Neural cell (in vitro differentiated cells): Measurements from ENCODE around the gene PFDN5. TPM values are rescaled to one million over a fixed set of nuclear protein-coding genes. Genes with fewer than 3 reads are reported as not detected.
"Not testable (repeated sequence)": the region's sequence is repeated elsewhere in the genome, so short reads cannot be mapped to it uniquely, and the experiment has no call there.

Source experiments
- H2AFZ ChIP-seq: fragments of 200-600, 300-800 bp; sonication (generic), shearing (Covaris generic); 2 replicates; pipeline ENCODE4 v1.6.0; 2014; ENCODE audit warnings: low read depth, mild to moderate bottlenecking, antibody characterized with exemption, low read length, moderate library complexity
- H3F3A ChIP-seq: fragments of 200-600 bp; shearing (Covaris generic); 2 replicates; pipeline ENCODE4 v1.6.1; 2016; ENCODE audit warnings: mild to moderate bottlenecking, moderate library complexity, mixed read lengths, antibody characterized with exemption, low read length; ENCODE audit not compliant: insufficient read depth, poor library complexity, severe bottlenecking
- H3K27ac ChIP-seq: fragments of 200-600, 300-800 bp; sonication (generic), shearing (Covaris generic); 2 replicates; pipeline ENCODE4 v1.5.1; 2014; ENCODE audit warnings: mild to moderate bottlenecking, low read length, moderate library complexity
- H3K27me3 ChIP-seq: fragments of 300-800, 200-600 bp; sonication (generic), shearing (Covaris generic); 2 replicates; pipeline ENCODE4 v1.6.0; 2014; ENCODE audit warnings: mild to moderate bottlenecking, low read depth, low read length, moderate library complexity; ENCODE audit not compliant: insufficient read depth
- H3K36me3 ChIP-seq: fragments of 300-800, 200-600 bp; sonication (generic), shearing (Covaris generic); 2 replicates; pipeline ENCODE4 v1.5.1; 2014; ENCODE audit warnings: mild to moderate bottlenecking, antibody characterized with exemption, low read length, moderate library complexity; ENCODE audit not compliant: insufficient read depth
- H3K4me2 ChIP-seq: fragments of 300-800, 200-600 bp; sonication (generic), shearing (Covaris generic); 2 replicates; pipeline ENCODE4 v1.6.0; 2014; ENCODE audit warnings: mild to moderate bottlenecking, low read length
- H3K4me3 ChIP-seq: fragments of 300-800, 200-600 bp; sonication (generic), shearing (Covaris generic); 2 replicates; pipeline ENCODE4 v1.5.1; 2014; ENCODE audit warnings: mild to moderate bottlenecking, low read length, moderate library complexity
- H3K79me2 ChIP-seq: fragments of 200-600 bp; shearing (Covaris generic); replicated peaks from 2 replicates; pipeline ENCODE4 v1.6.0; 2014; ENCODE audit warnings: mild to moderate bottlenecking, low read length, moderate library complexity; ENCODE audit not compliant: insufficient read depth
- H3K9ac ChIP-seq: fragments of 300-800, 200-600 bp; sonication (generic), shearing (Covaris generic); 2 replicates; pipeline ENCODE4 v1.6.1; 2016; ENCODE audit warnings: mild to moderate bottlenecking, low read length, mixed read lengths
- H3K9me2 ChIP-seq: fragments of 200-600 bp; shearing (Covaris generic); 2 replicates; pipeline ENCODE4 v1.6.1; 2016; ENCODE audit warnings: mild to moderate bottlenecking, low read length, mixed read lengths; ENCODE audit not compliant: insufficient read depth
- H3K9me3 ChIP-seq: fragments of 200-600, 300-800 bp; sonication (generic), shearing (Covaris generic); 2 replicates; pipeline ENCODE4 v1.6.1; 2016; ENCODE audit warnings: mild to moderate bottlenecking, mixed run types, low read length, moderate library complexity, mixed read lengths
- H4K20me1 ChIP-seq: fragments of 200-600 bp; shearing (Covaris generic); 2 replicates; pipeline ENCODE4 v1.6.1; 2016; ENCODE audit warnings: mild to moderate bottlenecking, mixed run types; ENCODE audit not compliant: insufficient read depth
- EP300 ChIP-seq: fragments of 450-650 bp; conservative IDR thresholded peaks from 2 replicates; pipeline ENCODE4 v1.6.1; 2014; ENCODE audit warnings: antibody characterized with exemption, mild to moderate bottlenecking, moderate library complexity; ENCODE audit not compliant: poor library complexity, severe bottlenecking
- EZH2 ChIP-seq: fragments of 200-600, 300-800 bp; shearing (Covaris generic), sonication (generic); IDR thresholded peaks from 2 replicates; pipeline ENCODE4 v1.6.1; 2014; ENCODE audit warnings: antibody characterized with exemption, low read length, borderline replicate concordance, mild to moderate bottlenecking; ENCODE audit not compliant: insufficient read depth, poor library complexity, severe bottlenecking
- MXI1 ChIP-seq: fragments of 450-650 bp; conservative IDR thresholded peaks from 2 replicates; pipeline ENCODE4 v1.6.1; 2014; ENCODE audit warnings: antibody characterized with exemption, mild to moderate bottlenecking; ENCODE audit not compliant: poor library complexity, severe bottlenecking
- POLR2AphosphoS5 ChIP-seq: IDR thresholded peaks from 2 replicates; pipeline ENCODE4 v1.6.1; 2012
- RAD21 ChIP-seq: fragments of 450-650 bp; conservative IDR thresholded peaks from 2 replicates; pipeline ENCODE4 v1.6.1; 2014; ENCODE audit warnings: antibody characterized with exemption, mild to moderate bottlenecking, moderate library complexity
- SMC3 ChIP-seq: fragments of 450-650 bp; conservative IDR thresholded peaks from 2 replicates; pipeline ENCODE4 v1.6.1; 2014; ENCODE audit warnings: antibody characterized with exemption, mild to moderate bottlenecking, moderate library complexity; ENCODE audit not compliant: poor library complexity
- TAF1 ChIP-seq: IDR thresholded peaks from 2 replicates; pipeline ENCODE4 v1.6.1; 2012; ENCODE audit warnings: low read depth
- polyA plus RNA-seq: library from polyadenylated mRNA; depleted of rRNA; stranded (reverse); fragments of >200 nt; gene quantifications from 2 replicates; pipeline ENCODE4 v1.2.3, GENCODE V29; 2014
- TF ChIP-seq, protein P1 (sequence below): IDR thresholded peaks from 2 replicates; pipeline ENCODE4 v1.6.1; 2012; ENCODE audit warnings: borderline replicate concordance
- TF ChIP-seq, protein P2 (sequence below): fragments of 450-650 bp; IDR thresholded peaks from 2 replicates; pipeline ENCODE4 v1.5.1; 2014; ENCODE audit warnings: antibody characterized with exemption, mild to moderate bottlenecking, moderate library complexity; ENCODE audit not compliant: poor library complexity, severe bottlenecking

The PFDN5 gene
- polyA plus RNA-seq, 1 donor from 2014 or later, result 1,383 TPM

DNA sequence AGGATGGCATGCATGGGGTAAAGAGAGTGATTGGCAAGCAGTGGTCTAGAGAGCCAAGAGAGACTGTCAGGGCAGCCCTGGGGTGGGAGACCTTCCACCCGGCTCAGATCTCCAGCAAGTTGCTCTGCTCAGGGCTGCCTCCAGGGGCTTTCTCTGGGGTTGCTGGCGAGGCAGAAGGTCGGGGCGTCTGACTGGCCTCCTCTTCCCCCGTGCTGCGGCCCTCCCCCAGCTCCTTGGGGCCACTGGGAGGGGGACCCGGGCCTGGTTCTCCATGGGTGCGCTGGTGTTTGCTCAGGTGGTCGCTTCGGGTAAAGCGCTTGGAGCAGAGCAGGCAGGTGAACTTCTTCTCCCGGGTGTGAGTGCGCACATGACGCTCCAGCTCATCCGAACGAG lies 32.7 kb downstream of the PFDN5 start:
- H2AFZ ChIP-seq, result no peak overlapping the region
- H3K4me2 ChIP-seq, result no peak overlapping the region
- H3K9ac ChIP-seq, result no peak overlapping the region
- H4K20me1 ChIP-seq, result no peaks in the 10 kb centered on the region
- no peaks in the 10 kb centered on the region for H3F3A ChIP-seq
- no peak overlapping the region for H3K27ac ChIP-seq
- H3K27me3 ChIP-seq, result peaks cover 19% of the 10 kb centered on the region
- TF ChIP-seq TAF1 (no peak), POLR2AphosphoS5 (no peak), EZH2 (no peak), MXI1 (no peak)
- TF ChIP-seq, protein P1, sequence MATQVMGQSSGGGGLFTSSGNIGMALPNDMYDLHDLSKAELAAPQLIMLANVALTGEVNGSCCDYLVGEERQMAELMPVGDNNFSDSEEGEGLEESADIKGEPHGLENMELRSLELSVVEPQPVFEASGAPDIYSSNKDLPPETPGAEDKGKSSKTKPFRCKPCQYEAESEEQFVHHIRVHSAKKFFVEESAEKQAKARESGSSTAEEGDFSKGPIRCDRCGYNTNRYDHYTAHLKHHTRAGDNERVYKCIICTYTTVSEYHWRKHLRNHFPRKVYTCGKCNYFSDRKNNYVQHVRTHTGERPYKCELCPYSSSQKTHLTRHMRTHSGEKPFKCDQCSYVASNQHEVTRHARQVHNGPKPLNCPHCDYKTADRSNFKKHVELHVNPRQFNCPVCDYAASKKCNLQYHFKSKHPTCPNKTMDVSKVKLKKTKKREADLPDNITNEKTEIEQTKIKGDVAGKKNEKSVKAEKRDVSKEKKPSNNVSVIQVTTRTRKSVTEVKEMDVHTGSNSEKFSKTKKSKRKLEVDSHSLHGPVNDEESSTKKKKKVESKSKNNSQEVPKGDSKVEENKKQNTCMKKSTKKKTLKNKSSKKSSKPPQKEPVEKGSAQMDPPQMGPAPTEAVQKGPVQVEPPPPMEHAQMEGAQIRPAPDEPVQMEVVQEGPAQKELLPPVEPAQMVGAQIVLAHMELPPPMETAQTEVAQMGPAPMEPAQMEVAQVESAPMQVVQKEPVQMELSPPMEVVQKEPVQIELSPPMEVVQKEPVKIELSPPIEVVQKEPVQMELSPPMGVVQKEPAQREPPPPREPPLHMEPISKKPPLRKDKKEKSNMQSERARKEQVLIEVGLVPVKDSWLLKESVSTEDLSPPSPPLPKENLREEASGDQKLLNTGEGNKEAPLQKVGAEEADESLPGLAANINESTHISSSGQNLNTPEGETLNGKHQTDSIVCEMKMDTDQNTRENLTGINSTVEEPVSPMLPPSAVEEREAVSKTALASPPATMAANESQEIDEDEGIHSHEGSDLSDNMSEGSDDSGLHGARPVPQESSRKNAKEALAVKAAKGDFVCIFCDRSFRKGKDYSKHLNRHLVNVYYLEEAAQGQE, result no peak
- TF ChIP-seq, protein P2, sequence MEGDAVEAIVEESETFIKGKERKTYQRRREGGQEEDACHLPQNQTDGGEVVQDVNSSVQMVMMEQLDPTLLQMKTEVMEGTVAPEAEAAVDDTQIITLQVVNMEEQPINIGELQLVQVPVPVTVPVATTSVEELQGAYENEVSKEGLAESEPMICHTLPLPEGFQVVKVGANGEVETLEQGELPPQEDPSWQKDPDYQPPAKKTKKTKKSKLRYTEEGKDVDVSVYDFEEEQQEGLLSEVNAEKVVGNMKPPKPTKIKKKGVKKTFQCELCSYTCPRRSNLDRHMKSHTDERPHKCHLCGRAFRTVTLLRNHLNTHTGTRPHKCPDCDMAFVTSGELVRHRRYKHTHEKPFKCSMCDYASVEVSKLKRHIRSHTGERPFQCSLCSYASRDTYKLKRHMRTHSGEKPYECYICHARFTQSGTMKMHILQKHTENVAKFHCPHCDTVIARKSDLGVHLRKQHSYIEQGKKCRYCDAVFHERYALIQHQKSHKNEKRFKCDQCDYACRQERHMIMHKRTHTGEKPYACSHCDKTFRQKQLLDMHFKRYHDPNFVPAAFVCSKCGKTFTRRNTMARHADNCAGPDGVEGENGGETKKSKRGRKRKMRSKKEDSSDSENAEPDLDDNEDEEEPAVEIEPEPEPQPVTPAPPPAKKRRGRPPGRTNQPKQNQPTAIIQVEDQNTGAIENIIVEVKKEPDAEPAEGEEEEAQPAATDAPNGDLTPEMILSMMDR, result no peak
- no peaks in the 10 kb centered on the region for H3K79me2 ChIP-seq
- H3K4me3 ChIP-seq, result no peak overlapping the region
- no peaks in the 10 kb centered on the region for H3K9me2 ChIP-seq
- no peaks in the 10 kb centered on the region for H3K9me3 ChIP-seq
- H3K36me3 ChIP-seq, result no peaks in the 10 kb centered on the region

DNA sequence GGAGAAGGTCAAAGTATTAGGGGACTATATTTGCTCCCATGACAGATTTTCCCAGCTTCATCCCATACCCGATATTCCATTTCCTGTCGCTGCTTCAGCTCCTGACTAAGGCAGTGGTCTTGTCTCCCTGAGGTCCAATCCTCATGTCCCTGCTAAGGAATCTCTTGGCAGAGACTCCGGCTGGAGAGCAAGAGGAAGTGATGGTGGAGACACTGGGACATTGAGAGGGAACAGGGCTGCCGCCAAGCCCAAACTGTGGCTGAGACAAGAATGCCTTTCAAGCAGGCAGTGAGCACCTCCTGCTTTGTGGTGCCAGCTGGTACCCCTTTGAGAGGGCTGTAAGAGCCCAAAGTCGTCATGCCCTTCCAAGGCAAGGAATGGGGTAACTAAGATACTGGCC lies 35.3 kb downstream of the PFDN5 start:
- TF ChIP-seq EZH2 (no peak), EP300 (no peak), MXI1 (no peak), POLR2AphosphoS5 (no peak), TAF1 (no peak), SMC3 (no peak), RAD21 (no peak)
- TF ChIP-seq, protein P1, result no peak
- TF ChIP-seq, protein P2, result no peak
- Histone ChIP-seq H2AFZ (no peak overlapping the region), H3K9ac (no peak overlapping the region), H3F3A (no peaks in the 10 kb centered on the region), H3K27ac (no peak overlapping the region), H3K9me2 (no peaks in the 10 kb centered on the region), H3K27me3 (peaks cover 4% of the 10 kb centered on the region), H3K36me3 (no peaks in the 10 kb centered on the region), H4K20me1 (no peaks in the 10 kb centered on the region), H3K4me2 (no peak overlapping the region), H3K4me3 (no peak overlapping the region), H3K9me3 (no peaks in the 10 kb centered on the region), H3K79me2 (no peaks in the 10 kb centered on the region)

DNA sequence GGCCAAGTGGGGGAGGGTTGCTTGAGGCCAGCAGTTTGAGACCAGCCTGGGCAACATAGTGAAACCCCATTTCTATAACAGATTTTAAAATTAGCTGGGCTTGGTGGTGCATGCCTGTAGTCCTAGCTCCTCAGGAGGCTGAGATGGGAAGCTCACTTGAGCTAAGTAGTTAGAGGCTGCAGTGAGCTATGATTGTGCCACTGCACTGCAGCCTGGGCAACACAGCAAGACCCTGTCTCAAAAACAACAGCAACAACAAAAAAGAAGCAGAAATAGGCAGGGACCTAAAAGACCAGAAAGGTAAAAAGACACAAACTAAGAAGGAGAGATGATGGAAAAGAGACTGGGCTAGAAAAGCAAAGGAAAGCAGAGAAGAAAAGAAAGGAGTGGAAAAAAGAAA lies 37.0 kb downstream of the PFDN5 start:
- H3F3A ChIP-seq, H3K9me2 ChIP-seq, H3K27me3 ChIP-seq, H3K4me3 ChIP-seq, H3K27ac ChIP-seq, H4K20me1 ChIP-seq, H2AFZ ChIP-seq, H3K36me3 ChIP-seq, H3K79me2 ChIP-seq, H3K4me2 ChIP-seq, H3K9me3 ChIP-seq, H3K9ac ChIP-seq: not testable (repeated sequence)
